Endometrial microvascular endothelial cells (primary cell): ENCODE results near the gene ARHGDIG. TPM values are rescaled to one million over a fixed set of nuclear protein-coding genes. Genes with fewer than 3 reads are reported as not detected.
"Not testable (repeated sequence)": the region's sequence is repeated elsewhere in the genome, so short reads cannot be mapped to it uniquely, and the experiment has no call there.

Experiments used
- in situ Hi-C: cut with HindIII; loops from 2 replicates; pipeline ENCODE4 v1.10.0; 2017; ENCODE audit warnings: low sequenced_read_pairs, low pct_unique_long_range_greater_than_20kb; ENCODE audit errors: inconsistent ontology term
- total RNA-seq: library from RNA; depleted of rRNA; stranded (reverse); fragments of >200 nt; gene quantifications from one replicate; pipeline ENCODE4 v1.2.3, GENCODE V29; 2015; ENCODE audit errors: inconsistent ontology term

The ARHGDIG gene
- total RNA-seq, 1 donor from 2014 or later, result not detected

GRCh38 chr16:316741-317464 lies 36.5 kb downstream of the ARHGDIG start:
- in situ Hi-C loops, result no loop called here

- in situ Hi-C loops, result no loop called here
These were observed 37.2 kb downstream of the ARHGDIG start for GRCh38 chr16:317583-317982.

- in situ Hi-C loops, result no loop called here
These were observed 38.2 kb downstream of the ARHGDIG start for GRCh38 chr16:318628-319027.

DNA sequence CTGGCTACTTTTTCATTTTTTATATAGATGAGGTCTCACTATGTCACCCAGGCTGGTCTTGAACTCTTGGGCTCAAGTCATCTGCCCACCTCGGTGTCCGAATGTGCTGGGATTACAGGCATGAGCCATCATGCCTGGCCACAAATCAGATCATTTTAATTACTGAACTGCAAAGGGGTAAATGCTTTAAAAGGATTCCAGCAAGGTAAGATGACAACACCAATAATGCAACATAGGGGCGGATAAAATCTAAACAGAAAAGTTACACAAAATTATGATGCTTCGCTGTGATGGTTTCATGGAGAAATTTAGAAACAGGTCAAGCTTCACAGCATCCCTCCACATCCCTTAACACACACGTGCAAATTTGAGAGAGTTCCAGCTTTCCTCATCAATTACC lies 39.8 kb downstream of the ARHGDIG start:
- in situ Hi-C loops, result no loop called here

DNA sequence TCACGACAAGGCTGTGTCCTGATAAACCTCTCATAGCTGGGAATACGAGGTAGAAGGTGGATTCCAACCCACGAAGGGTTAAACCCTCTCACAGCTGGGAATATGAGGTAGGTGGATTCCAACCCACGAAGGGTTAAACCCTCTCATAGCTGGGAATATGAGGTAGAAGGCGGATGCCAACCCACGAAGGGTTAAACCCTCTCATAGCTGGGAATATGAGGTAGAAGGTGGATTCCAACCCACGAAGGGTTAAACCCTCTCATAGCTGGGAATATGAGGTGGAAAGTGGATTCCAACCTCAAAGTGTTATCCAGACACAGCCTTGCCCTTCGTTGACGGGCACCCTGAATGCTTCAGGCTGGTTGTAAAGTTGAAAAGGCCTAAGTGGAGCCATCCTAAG lies 41.1 kb downstream of the ARHGDIG start:
- in situ Hi-C loops, result no loop called here

GRCh38 chr16:322476-323143 lies 42.2 kb downstream of the ARHGDIG start:
- in situ Hi-C loops, result no loop called here

DNA sequence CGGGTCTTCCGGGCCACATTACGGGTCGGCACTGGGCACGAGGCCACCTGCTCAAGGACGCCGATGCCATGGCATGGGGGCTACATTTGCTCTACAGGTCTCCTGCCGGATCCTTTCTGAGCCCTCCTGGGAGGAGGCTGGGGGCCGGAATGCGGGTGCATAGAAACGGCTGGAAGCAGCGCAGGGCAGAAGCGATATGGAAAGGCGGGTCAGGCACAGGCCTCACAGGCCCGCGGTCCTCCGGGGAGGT lies 43.7 kb downstream of the ARHGDIG start:
- in situ Hi-C loops, result no loop called here

GRCh38 chr16:324451-325334 lies 44.3 kb downstream of the ARHGDIG start:
- in situ Hi-C loops, result no loop called here

GRCh38 chr16:325375-326145 lies 45.2 kb downstream of the ARHGDIG start:
- in situ Hi-C loops, result no loop called here

DNA sequence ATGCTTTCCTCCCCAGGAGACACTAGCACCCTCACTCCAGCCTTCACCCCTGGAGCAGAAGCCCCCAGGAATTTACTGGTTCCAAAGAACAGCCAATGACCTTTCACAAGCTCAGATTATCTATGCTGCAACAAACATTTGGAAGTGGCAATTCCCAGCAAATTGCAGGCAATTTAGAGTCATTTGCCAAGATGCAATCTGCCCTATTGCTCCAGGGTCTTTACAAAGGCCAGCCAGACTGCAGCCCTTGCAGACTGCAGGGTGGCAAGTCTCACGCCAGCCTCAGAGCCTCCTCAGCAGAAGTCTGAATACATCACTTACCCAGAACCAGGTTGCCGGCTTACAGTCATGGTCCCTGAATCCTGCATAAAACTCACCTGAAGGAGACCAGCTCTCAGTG lies 50.4 kb downstream of the ARHGDIG start:
- in situ Hi-C loops, result no loop called here

GRCh38 chr16:331181-331814 lies 50.9 kb downstream of the ARHGDIG start:
- in situ Hi-C loops, result not testable (repeated sequence)

Other genes with a start within 250 kb of the ARHGDIG start
- 7.0 TPM for gene POLR3K, start 227.0 kb upstream of the ARHGDIG start, total RNA-seq
- gene SNRNP25, start 226.8 kb upstream of the ARHGDIG start, total RNA-seq, result 58.2 TPM
- 28.2 TPM for gene RHBDF1, start 208.0 kb upstream of the ARHGDIG start, total RNA-seq
- 160 TPM for gene MPG, start 202.4 kb upstream of the ARHGDIG start, total RNA-seq
- gene NPRL3, start 141.9 kb upstream of the ARHGDIG start, total RNA-seq, result 15.9 TPM
- gene HBZ, start 127.9 kb upstream of the ARHGDIG start, total RNA-seq, result not detected
- not detected for gene HBM, start 114.6 kb upstream of the ARHGDIG start, total RNA-seq
- gene HBA2, start 107.7 kb upstream of the ARHGDIG start, total RNA-seq, result not detected
- not detected for gene HBA1, start 103.9 kb upstream of the ARHGDIG start, total RNA-seq
- not detected for gene HBQ1, start 100.1 kb upstream of the ARHGDIG start, total RNA-seq
- gene LUC7L, start 51.1 kb upstream of the ARHGDIG start, total RNA-seq, result 45.2 TPM
- 89.3 TPM for gene FAM234A, start 45.8 kb upstream of the ARHGDIG start, total RNA-seq
- gene RGS11, start 4.6 kb upstream of the ARHGDIG start, total RNA-seq, result 1.2 TPM
- gene PDIA2, start 2.6 kb downstream of the ARHGDIG start, total RNA-seq, result 0.28 TPM
- 16.4 TPM for gene AXIN1, start 72.1 kb downstream of the ARHGDIG start, total RNA-seq
- gene MRPL28, start 89.9 kb downstream of the ARHGDIG start, total RNA-seq, result 153 TPM
- 64.2 TPM for gene PGAP6, start 101.4 kb downstream of the ARHGDIG start, total RNA-seq
- 92.3 TPM for gene NME4, start 116.6 kb downstream of the ARHGDIG start, total RNA-seq
- gene DECR2, start 121.3 kb downstream of the ARHGDIG start, total RNA-seq, result 17.3 TPM
- gene RAB11FIP3, start 145.1 kb downstream of the ARHGDIG start, total RNA-seq, result 41.7 TPM
- gene CAPN15, start 247.1 kb downstream of the ARHGDIG start, total RNA-seq, result 60.2 TPM